NCI-H2107 treated with DMSO at 0.1 percent for 48 hours (cell line): ENCODE measurements around the gene GMDS.

Source experiments
- DNase-seq: peaks from one replicate; lab custom pipeline; 2025; ENCODE audit not compliant: unreplicated experiment; lab: John Stamatoyannopoulos, UW

The GMDS gene

DNA sequence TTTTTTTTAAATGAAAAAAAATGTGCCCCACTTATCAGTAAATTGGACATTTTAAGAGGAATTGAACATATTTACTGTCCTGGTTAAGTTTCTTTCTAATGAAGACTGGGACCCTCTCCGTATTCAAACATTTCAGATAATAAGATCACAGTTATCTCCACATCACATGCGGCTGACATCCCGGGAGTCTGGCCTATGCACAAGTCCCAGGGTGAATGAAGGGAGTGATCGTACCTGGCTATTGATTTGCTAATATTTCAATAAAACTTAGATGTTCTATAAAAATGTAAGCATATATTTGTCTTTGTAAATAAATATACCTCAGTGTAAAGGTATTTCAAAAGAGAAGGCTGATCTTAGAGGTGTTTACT lies 577.6 kb downstream of the GMDS start:
- DNase-seq, result no peak

- no peak for DNase-seq
Observed at GRCh38 chr6:1667012-1667804, 578.2 kb downstream of the GMDS start.

DNA sequence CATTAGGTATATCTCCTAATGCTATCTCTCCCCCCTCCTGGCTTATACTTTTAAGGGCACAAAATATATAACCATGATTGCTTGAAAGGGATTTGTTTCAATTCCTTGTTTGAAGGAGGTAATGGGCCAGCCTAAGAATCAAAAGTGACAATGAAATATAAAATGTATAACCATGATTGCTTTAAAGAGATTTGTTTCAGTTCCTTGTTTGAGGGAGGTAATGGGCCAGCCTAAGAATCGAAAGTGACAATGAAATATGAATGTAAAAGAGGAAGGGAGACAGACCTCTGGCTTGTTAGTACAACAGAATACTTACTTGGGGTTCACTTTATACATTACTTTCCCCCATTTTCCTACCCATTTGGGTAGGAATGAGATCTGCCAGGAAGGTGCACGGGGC lies 580.2 kb downstream of the GMDS start:
- DNase-seq, result no peak

DNA sequence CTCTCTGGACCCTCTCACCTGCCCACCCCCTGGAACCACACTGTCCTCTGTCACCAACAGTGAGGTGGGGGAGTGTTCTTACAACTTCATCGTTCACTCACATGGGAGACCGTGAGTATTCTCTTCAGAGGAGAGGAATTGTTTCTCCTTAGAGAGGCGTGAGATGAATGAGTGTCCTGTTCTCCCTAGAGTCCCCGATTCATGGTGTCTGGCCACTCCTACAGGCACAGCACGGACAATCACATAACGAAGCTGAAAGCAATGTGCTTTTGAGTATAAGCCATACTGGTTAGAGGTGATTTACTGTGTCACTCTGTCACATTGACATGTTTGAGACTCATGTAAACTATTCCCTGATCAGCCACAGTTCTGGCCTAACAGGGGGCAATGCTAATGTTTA lies 581.1 kb downstream of the GMDS start:
- DNase-seq, result no peak

DNA sequence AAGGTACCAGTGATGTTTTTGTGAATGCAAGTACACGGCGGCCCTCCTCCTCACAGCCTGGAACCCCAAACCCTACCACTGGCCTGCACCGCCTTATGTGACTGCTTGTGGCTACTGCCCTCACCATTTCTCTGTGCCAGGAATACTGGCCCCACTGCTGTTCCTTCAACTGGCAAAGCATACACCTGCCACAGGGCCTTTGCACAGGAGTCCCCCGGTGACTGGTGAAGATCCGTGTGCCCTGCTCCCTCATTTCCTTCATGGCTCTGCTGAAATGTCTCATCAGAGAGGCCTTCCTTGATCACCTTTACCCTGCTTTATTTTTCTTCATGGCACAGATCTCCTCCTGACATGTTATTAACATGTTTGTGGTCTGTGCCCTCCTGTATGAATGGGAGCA lies 581.9 kb downstream of the GMDS start:
- no peak for DNase-seq

GRCh38 chr6:1662534-1662933 lies 582.9 kb downstream of the GMDS start:
- DNase-seq, result no peak

DNA sequence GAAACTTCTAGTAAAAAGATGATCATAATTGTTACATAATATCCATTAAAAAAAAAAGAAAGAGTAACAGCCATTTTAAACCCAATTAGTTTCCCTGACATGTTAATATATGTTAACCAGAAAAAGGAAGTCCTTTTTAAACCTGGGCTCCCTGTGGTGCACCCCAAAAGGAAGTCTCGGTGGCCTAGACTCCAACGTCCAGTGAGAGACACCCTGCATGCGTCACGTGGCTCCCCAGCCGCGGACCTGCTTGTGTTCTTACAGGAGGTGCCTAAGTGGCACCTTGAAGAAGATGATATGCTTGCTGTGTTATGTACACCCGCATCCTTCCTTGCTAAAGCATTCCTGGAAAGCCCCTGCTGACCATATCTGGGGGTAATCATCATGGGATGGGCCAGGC lies 585.6 kb downstream of the GMDS start:
- no peak for DNase-seq

DNA sequence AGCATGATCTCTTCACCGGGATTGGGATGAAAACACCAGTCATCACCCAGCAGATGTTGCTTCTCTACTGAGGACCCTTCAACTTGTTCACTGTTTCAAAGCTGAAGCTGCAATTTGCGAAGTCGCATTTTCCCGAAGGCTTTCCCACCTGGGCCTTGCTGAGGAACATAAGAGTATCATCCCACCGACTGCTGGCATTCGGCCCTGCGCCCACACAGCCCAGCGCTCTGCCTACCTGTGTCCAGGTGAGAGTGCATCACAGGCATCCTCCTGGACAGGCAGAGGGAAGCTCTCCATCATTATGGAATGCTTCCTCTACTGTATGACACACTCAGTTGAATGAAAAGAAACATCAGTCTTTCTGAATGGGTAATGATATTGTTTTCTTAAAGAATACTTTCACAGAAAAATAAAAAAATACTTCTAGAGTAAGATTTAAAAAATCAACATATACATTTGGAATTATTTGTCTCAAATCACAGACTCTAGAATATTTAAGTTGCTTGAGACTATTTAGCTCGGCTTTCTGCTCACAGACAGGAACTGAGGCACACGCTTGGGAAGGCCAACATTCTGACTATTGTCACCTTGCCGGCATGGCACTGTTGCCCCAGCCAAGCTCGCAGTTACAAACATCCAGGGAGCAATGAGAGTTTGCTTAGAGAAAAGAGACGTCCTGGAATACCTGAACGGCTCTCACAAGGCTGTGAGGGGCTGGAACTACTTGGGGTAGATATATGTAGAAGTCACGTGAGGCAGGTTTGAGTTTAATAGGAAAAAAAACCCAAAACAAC lies 587.0 kb downstream of the GMDS start:
- no peak for DNase-seq

DNA sequence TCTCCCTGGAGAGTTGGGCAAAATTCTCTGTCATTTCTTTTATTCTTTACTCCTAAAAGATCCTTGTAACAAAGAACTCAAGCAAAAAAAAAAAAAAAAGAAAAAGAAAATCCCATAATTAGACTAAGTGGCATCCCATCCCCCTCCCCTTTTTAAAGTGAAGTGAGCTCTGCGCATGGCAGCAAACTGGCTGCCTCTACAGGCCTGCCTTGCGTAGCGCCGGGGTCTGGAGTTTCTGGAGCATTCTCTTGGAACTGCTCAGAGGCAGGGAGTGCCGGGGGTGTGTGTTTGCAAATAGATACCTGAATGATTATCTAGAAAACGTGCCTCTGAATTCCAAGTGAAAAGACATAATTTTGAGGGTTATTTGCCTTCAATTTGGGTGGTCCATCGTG lies 587.6 kb downstream of the GMDS start:
- no peak for DNase-seq

DNA sequence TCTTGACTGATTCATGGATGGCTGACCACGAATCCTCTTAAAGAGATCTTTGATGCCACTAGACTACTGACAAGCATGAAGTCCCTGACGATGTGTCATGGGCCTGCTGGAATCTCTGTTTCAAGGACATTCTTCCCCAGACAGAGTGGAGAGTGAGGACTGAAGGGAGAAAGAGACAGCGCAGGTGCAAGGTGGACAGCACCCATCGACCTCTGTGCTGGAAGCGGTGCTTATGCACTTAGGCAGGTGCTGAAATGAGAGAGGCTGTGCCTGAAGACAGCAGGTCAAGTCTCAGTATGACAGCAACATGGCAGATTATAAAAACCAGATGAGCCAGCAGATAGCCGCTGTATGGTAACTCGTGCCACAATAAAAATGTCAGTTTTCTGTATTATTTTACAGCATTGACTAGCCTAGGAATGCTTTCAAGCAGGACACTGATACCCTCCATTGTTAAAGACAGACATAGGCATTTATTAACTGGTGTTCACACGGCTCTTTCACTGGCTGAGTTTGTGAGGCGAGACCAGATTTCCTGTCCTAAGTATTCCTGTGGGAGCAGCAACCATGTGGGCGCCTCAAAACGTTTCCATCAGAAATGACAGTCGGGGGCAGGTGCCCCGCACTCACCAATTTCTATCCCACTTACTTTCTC lies 588.2 kb downstream of the GMDS start:
- DNase-seq, result no peak

GRCh38 chr6:1654054-1654453 lies 591.4 kb downstream of the GMDS start:
- no peak for DNase-seq

DNA sequence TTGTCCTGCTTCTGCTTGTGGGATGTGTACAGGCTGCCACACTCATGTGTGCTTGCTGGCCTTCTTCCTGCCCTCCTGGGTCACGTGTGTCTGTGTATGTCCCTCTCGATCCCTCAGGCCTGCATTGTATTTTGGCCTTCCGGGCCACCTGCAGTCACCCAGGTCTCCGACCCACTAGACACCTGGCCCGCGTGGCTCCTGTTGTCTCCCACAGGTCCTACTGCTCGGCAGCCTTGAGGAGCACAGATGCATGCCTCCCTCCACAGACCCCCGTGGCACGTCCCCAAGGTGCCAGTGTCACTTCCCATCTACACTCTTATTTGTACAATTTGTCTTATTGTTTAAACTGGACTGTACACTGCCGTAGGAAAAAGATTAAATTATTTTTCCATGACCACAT lies 592.6 kb downstream of the GMDS start:
- DNase-seq, result no peak

- DNase-seq, result no peak
Observed at GRCh38 chr6:1651362-1651761, 594.0 kb downstream of the GMDS start.

DNA sequence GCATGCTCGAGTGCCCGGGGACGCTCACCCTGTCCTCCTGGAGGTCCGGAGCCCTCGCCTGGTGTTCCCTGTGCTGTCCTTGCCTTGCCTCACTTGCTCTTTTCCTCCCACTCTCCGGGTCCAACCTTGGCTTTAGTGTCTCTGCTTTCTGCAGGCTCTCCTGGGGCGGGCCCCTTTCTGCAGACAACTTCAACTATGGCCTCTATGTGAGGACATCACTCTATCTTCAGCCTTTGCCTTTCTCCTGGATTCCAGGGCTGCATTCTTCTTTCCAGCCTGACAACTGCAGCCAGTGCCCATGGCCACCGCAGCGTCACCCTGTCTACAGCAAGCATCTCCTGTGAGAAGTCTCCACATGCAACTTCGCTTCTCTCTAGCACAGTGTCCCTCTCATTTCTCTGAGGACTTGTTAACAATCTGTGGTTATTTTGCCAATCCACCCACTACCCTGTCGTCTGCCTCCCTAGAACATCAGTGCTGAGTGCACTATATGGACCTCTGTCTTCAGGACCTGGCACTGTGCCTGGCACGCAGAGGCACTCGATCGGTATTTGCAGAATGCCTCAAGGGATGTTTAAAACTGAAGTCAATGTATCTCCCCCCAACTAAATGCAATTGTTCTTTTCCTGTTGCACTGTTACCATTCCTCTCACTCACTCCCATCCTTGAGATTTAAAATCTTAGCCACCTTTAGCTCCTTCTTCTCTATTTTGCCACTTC lies 599.8 kb downstream of the GMDS start:
- no peak for DNase-seq

- no peak for DNase-seq
Observed at GRCh38 chr6:1644516-1645060, 600.8 kb downstream of the GMDS start.

DNA sequence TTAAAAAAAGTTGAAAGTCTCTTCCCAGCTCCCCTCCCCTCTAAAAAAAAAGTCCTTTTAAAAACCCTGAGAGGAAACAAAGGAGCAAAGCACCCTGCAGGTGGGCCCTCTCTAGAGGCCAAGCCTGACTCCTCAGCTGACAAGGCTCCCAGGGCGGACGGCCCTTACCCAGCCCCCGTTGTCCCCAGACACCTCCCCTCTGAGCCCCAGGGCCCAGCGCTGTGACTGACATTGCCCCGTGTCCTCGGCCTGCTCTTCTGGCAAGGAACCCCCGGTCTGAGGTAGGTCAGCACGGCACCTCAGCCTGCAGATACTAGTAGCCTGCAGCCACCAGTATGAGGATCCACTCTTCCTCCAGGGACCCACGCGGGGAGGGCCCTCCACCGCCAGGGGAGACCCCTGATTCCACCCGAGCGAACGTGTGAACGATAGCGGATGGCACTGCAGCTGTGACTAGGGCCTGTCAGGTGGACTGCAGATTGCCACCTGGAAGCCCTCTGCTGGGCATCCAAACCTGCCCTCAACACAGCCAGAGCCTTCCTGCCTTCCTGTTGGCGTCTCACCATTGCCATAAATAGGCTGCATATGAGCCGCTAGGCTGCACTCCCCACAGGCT lies 601.5 kb downstream of the GMDS start:
- no peak for DNase-seq

DNA sequence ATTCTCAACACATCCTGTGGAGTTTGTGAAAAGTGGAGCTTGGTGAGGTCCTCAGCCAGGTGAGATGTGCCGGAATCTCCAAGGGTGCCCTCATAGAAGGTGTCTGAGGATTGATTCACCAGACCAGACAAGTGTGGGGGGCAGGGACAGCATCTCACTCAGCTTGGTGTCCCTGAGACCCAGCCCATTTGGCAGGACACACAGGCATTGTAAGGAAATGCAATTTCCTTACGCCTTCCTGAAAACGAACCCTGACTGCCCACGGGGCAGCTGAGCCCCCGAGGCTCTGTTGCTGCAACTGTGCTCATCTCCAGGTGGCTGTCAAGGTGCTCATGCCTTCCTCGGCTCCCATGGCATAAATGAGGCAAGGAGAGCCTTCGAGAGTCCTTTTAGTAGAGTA lies 602.3 kb downstream of the GMDS start:
- DNase-seq, result no peak

GRCh38 chr6:1641343-1641885 lies 604.0 kb downstream of the GMDS start:
- no peak for DNase-seq

DNA sequence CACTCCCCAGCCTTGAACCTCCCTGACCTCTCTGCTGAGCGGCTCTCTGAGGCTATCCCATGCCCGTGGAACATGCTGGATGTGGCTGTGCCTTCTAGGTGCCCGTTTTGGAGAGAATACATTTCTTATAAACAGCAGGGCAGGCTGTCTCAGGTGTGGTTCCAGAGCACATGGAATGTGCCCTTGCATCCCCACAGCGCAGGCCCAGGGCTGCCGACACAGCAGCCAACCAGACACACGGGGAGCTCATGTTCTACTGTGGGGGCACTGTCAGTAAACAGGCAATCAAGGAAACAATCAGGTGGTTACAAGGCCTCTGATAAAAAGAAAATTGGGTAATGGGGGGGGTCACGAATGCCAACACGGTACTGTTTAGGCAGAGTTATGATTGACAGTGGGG lies 604.9 kb downstream of the GMDS start:
- no peak for DNase-seq

GRCh38 chr6:1639430-1639829 lies 606.0 kb downstream of the GMDS start:
- DNase-seq, result no peak
